CD14-positive monocyte (primary cell): ENCODE measurements around the gene RYR3. TPM values are rescaled to one million over a fixed set of nuclear protein-coding genes. Genes with fewer than 3 reads are reported as not detected.

Experiments
- DNase-seq, 3 donors: peaks; one replicate each; pipeline ENCODE4 v3.0.0-alpha.2; 2011 to 2022
- H2AFZ ChIP-seq: 2 replicates; pipeline ENCODE4 v1.6.0; 2012; ENCODE audit warnings: mild to moderate bottlenecking, low read depth, low read length, inconsistent platforms; ENCODE audit not compliant: insufficient read depth, poor library complexity, severe bottlenecking
- H3K27ac ChIP-seq, 2 donors: 1 replicate in 1 of 2; 2 replicates in 1 of 2; pipeline ENCODE4 v1.5.1; 2012 to 2013; ENCODE audit warnings: low read length in 2 of 2, control low read depth in 1 of 2, inconsistent platforms in 1 of 2, low read depth in 1 of 2, mild to moderate bottlenecking in 1 of 2
- H3K27me3 ChIP-seq, 2 donors: one replicate each; pipeline versions ENCODE4 v1.6.0 to v1.6.1; 2011 to 2013; ENCODE audit warnings: low read length in 2 of 2; ENCODE audit not compliant: control insufficient read depth in 2 of 2, insufficient read depth in 2 of 2
- H3K36me3 ChIP-seq, 2 donors: replicated peaks in 1 of 2; 1 replicate in 1 of 2; 2 replicates in 1 of 2; pipeline versions ENCODE4 v1.5.1 to v1.6.1; 2012 to 2013; ENCODE audit warnings: low read length in 2 of 2, control low read depth in 1 of 2, inconsistent platforms in 1 of 2, mild to moderate bottlenecking in 1 of 2; ENCODE audit not compliant: insufficient read depth in 2 of 2, control insufficient read depth in 1 of 2
- H3K4me1 ChIP-seq, 2 donors: 1 replicate in 1 of 2; 2 replicates in 1 of 2; pipeline versions ENCODE4 v1.5.1 to v1.6.1; 2012 to 2013; ENCODE audit warnings: low read length in 2 of 2, control low read depth in 1 of 2, inconsistent platforms in 1 of 2, mild to moderate bottlenecking in 1 of 2, moderate library complexity in 1 of 2; ENCODE audit not compliant: insufficient read depth in 2 of 2, control insufficient read depth in 1 of 2
- H3K4me2 ChIP-seq: replicated peaks from 2 replicates; pipeline ENCODE3; 2012; ENCODE audit warnings: low read length, moderate library complexity, mild to moderate bottlenecking; ENCODE audit not compliant: poor library complexity, severe bottlenecking; ENCODE audit errors: extremely low read depth
- H3K4me3 ChIP-seq, 3 experiments: fragments of 200-600 bp in 1 of 3; sonication (generic) in 1 of 3; replicated peaks in 1 of 3; 1 replicate in 2 of 3; 2 replicates in 1 of 3; pipeline ENCODE4 v1.5.1; 2011 to 2013; ENCODE audit warnings: low read length in 3 of 3, mild to moderate bottlenecking in 3 of 3, control low read depth in 2 of 3, low read depth in 2 of 3, inconsistent platforms in 1 of 3, moderate library complexity in 1 of 3
- H3K79me2 ChIP-seq: 2 replicates; pipeline ENCODE4 v1.6.0; 2012; ENCODE audit warnings: mild to moderate bottlenecking, control low read depth, inconsistent platforms, low read length, moderate library complexity; ENCODE audit not compliant: insufficient read depth
- H3K9ac ChIP-seq: 2 replicates; pipeline ENCODE4 v1.6.0; 2017; ENCODE audit warnings: low read length, mild to moderate bottlenecking; ENCODE audit not compliant: insufficient read depth, poor library complexity, severe bottlenecking
- H3K9me3 ChIP-seq, 2 donors: replicated peaks in 1 of 2; 1 replicate in 1 of 2; 2 replicates in 1 of 2; pipeline versions ENCODE4 v1.5.1 to v1.6.1; 2012 to 2013; ENCODE audit warnings: low read length in 2 of 2, control low read depth in 1 of 2; ENCODE audit not compliant: control insufficient read depth in 1 of 2, insufficient read depth in 1 of 2
- H4K20me1 ChIP-seq: 2 replicates; pipeline ENCODE4 v1.6.0; 2012; ENCODE audit warnings: mild to moderate bottlenecking, low read length, control low read depth, moderate library complexity; ENCODE audit not compliant: insufficient read depth
- H3K27ac Mint-ChIP-seq, 7 donors: one replicate each; pipeline ENCODE4 v1.8.0; 2020; ENCODE audit warnings: mild to moderate bottlenecking in 7 of 7, mixed read lengths in 7 of 7, moderate library complexity in 6 of 7, inconsistent platforms in 2 of 7
- H3K27me3 Mint-ChIP-seq, 3 donors: one replicate each; pipeline ENCODE4 v1.8.0; 2021 to 2022; ENCODE audit warnings: low read depth in 3 of 3, mild to moderate bottlenecking in 3 of 3, mixed read lengths in 3 of 3, moderate library complexity in 3 of 3, inconsistent platforms in 1 of 3
- H3K36me3 Mint-ChIP-seq, 2 donors: one replicate each; pipeline ENCODE4 v1.8.0; 2020; ENCODE audit warnings: mixed read lengths in 2 of 2, inconsistent platforms in 1 of 2, mild to moderate bottlenecking in 1 of 2
- H3K4me1 Mint-ChIP-seq: one replicate; pipeline ENCODE4 v1.8.0; 2020; ENCODE audit warnings: mild to moderate bottlenecking, mixed read lengths
- H3K4me3 Mint-ChIP-seq, 2 donors: one replicate each; pipeline ENCODE4 v1.8.0; 2020; ENCODE audit warnings: mild to moderate bottlenecking in 2 of 2, mixed read lengths in 2 of 2, moderate library complexity in 1 of 2
- H3K9me3 Mint-ChIP-seq, 7 donors: one replicate each; pipeline ENCODE4 v1.8.0; 2020 to 2022; ENCODE audit warnings: mixed read lengths in 7 of 7, mild to moderate bottlenecking in 6 of 7, moderate library complexity in 6 of 7, inconsistent platforms in 2 of 7
- WGBS: methylation state at CpG from one replicate; pipeline ENCODE4 v1.1.5; 2013; ENCODE audit warnings: missing lambda C conversion rate; ENCODE audit not compliant: insufficient coverage; 5-methylcytosine and 5-hydroxymethylcytosine counted together
- intact Hi-C, 2 donors: fragments of 100-400 bp; cut with micrococcal nuclease; formaldehyde crosslinking; loops; one replicate each; pipeline versions ENCODE4 v1.15.0 to v1.15.1; 2023
- polyA plus RNA-seq, 3 donors: library from polyadenylated mRNA; depleted of rRNA in 1 of 3; unstranded in 2 of 3; stranded (reverse) in 1 of 3; fragments of 300-500 nt in 2 of 3; fragments of >200 nt in 1 of 3; fragmentation: Illumina TruSeq in 2 of 3; gene quantifications; 1 replicate in 2 of 3; 2 replicates in 1 of 3; pipeline ENCODE4 v1.2.3, GENCODE V29; 2012 to 2021
- TF ChIP-seq, protein P1 (sequence below): fragments of 200-600 bp; IDR thresholded peaks from one replicate; pipeline ENCODE4 v1.8.0; 2022; ENCODE audit warnings: antibody characterized with exemption, mild to moderate bottlenecking

RYR3 gene
- polyA plus RNA-seq, 3 donors = not detected

DNA sequence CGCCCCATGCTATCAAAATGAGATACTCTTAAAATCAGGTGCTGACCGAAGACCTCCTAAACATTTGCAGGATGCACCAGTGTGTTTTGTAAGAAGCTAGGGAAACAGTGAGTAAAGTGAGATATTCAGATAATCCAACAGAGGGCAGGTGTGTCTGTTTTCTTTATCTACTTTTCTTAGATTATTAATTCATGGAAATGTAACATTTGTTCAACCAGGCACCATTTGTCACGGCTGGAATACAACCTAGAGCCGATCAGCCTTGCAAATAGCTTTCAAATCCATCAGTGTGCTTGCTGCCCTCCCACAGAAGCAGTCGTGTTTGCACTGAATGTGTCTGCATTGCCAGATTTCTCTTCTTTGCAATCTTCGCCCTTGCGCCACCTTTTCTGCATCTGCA, 455.6 kb downstream of the RYR3 start:
- H2AFZ ChIP-seq = no peak overlapping the region
- no peaks in the 10 kb centered on the region for H3K36me3 ChIP-seq
- Mint-ChIP-seq H3K27me3 (peaks cover 0 to 3% (median 3%) of the 10 kb centered on the region in 3 donors), H3K36me3 (no peaks in the 10 kb centered on the region), H3K27ac (no peak overlapping the region), H3K4me1 (no peaks in the 10 kb centered on the region), H3K4me3 (no peak overlapping the region), H3K9me3 (peaks cover 4 to 17% (median 8%) of the 10 kb centered on the region in 7 donors)
- H3K4me3 ChIP-seq = no peak overlapping the region
- H3K27me3 ChIP-seq = no peaks in the 10 kb centered on the region
- intact Hi-C loops = no loop called here
- no peak overlapping the region for H3K27ac ChIP-seq
- TF ChIP-seq, protein P1, sequence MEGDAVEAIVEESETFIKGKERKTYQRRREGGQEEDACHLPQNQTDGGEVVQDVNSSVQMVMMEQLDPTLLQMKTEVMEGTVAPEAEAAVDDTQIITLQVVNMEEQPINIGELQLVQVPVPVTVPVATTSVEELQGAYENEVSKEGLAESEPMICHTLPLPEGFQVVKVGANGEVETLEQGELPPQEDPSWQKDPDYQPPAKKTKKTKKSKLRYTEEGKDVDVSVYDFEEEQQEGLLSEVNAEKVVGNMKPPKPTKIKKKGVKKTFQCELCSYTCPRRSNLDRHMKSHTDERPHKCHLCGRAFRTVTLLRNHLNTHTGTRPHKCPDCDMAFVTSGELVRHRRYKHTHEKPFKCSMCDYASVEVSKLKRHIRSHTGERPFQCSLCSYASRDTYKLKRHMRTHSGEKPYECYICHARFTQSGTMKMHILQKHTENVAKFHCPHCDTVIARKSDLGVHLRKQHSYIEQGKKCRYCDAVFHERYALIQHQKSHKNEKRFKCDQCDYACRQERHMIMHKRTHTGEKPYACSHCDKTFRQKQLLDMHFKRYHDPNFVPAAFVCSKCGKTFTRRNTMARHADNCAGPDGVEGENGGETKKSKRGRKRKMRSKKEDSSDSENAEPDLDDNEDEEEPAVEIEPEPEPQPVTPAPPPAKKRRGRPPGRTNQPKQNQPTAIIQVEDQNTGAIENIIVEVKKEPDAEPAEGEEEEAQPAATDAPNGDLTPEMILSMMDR = no peak
- DNase-seq = no peak
- no peaks in the 10 kb centered on the region for H3K4me1 ChIP-seq
- no peak overlapping the region for H3K9ac ChIP-seq
- WGBS = 94% methylated on average over 5 of the region's 7 CpGs
- H4K20me1 ChIP-seq = no peaks in the 10 kb centered on the region
- H3K4me2 ChIP-seq = no peak overlapping the region
- no peaks in the 10 kb centered on the region for H3K9me3 ChIP-seq
- H3K79me2 ChIP-seq = no peaks in the 10 kb centered on the region

DNA sequence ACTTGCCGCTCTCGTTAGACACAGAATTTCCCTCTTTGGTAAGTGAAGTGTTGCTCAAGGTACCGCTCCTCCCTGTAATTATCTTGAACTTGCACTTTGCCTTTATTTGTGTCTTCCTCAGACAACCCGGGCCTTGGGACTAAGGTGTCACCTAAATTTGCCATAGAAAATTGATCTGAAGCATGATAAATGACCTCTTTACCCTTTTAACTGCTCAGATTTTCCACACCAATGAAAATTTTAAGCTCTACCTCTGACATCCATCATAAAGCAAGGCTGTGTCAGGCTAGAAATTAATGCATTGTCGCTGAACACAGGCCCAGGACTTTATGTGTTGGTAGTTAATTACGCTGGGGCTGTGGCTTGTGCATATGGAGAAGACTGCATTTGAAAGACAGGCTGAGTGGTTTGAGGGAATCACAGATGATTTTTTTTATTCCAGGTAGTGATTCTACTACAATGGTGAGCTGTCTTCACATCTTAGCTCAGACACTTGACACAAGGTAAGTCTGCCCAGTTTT, 458.0 kb downstream of the RYR3 start:
- H3K27ac Mint-ChIP-seq = no peak overlapping the region
- 96% methylated on average over 5 of the region's 6 CpGs for WGBS

More for the DNA sequence above, 458.0 kb downstream of the RYR3 start:
- H3K4me1 ChIP-seq = no peaks in the 10 kb centered on the region
- peaks cover 0 to 5% (median 0%) of the 10 kb centered on the region in 7 donors for H3K9me3 Mint-ChIP-seq
- H3K4me3 ChIP-seq = no peak overlapping the region
- TF ChIP-seq, protein P1 = no peak
- no peaks in the 10 kb centered on the region for H3K79me2 ChIP-seq
- H3K4me1 Mint-ChIP-seq = no peaks in the 10 kb centered on the region
- no peaks in the 10 kb centered on the region for H3K27me3 ChIP-seq
- H3K36me3 Mint-ChIP-seq = no peaks in the 10 kb centered on the region
- no peak overlapping the region for H3K9ac ChIP-seq
- H3K27me3 Mint-ChIP-seq = peaks cover 0 to 3% (median 2%) of the 10 kb centered on the region in 3 donors
- intact Hi-C loops = no loop called here
- H3K4me2 ChIP-seq = no peak overlapping the region
- H4K20me1 ChIP-seq = no peaks in the 10 kb centered on the region
- DNase-seq = no peak
- H2AFZ ChIP-seq = no peak overlapping the region
- no peaks in the 10 kb centered on the region for H3K36me3 ChIP-seq
- H3K27ac ChIP-seq = no peak overlapping the region
- no peak overlapping the region for H3K4me3 Mint-ChIP-seq
- H3K9me3 ChIP-seq = no peaks in the 10 kb centered on the region
